GM12872 (cell line): ENCODE data around the gene CCSAP.

Experiments
- TF ChIP-seq, protein P1 (sequence below): IDR thresholded peaks from 3 replicates; pipeline ENCODE4 v1.5.1; 2011; ENCODE audit warnings: low read depth, mild to moderate bottlenecking, low read length, moderate library complexity; ENCODE audit not compliant: insufficient read depth

The CCSAP gene

DNA sequence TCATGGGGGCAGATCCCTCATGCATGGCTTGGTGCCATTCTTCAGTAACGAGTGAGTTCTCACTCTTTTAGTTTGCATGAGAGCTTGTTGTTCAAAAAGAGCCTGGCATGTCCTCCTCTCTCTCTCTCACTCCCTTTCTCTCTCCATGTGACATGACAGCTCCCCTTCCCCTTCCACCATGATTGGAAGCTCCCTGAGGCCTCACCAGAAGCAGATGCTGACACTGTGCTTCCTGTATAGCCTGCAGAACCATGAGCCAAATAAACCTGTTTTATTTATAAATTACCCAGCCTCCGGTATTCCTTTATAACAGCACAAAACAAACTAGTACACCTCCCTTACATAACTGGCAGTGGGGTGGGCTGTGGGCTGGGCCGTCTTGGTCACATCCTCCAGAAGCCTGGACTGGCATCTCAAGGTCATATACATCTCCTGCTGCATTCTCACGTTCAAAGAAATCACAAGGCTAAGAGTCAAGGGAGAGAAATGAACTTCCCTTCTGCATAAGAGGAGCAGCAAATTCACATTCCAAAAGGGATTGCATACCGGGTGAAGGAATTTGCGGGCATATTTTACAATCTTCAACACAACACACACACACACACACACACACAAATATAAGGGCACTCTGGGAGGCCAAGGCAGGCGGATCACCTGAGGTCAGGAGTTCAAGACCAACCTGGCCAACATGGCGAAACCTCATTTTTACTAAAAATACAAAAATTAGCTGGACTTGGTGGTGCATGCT, 2.3 kb upstream of the CCSAP start:
- TF ChIP-seq, protein P1, sequence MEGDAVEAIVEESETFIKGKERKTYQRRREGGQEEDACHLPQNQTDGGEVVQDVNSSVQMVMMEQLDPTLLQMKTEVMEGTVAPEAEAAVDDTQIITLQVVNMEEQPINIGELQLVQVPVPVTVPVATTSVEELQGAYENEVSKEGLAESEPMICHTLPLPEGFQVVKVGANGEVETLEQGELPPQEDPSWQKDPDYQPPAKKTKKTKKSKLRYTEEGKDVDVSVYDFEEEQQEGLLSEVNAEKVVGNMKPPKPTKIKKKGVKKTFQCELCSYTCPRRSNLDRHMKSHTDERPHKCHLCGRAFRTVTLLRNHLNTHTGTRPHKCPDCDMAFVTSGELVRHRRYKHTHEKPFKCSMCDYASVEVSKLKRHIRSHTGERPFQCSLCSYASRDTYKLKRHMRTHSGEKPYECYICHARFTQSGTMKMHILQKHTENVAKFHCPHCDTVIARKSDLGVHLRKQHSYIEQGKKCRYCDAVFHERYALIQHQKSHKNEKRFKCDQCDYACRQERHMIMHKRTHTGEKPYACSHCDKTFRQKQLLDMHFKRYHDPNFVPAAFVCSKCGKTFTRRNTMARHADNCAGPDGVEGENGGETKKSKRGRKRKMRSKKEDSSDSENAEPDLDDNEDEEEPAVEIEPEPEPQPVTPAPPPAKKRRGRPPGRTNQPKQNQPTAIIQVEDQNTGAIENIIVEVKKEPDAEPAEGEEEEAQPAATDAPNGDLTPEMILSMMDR: no peak

DNA sequence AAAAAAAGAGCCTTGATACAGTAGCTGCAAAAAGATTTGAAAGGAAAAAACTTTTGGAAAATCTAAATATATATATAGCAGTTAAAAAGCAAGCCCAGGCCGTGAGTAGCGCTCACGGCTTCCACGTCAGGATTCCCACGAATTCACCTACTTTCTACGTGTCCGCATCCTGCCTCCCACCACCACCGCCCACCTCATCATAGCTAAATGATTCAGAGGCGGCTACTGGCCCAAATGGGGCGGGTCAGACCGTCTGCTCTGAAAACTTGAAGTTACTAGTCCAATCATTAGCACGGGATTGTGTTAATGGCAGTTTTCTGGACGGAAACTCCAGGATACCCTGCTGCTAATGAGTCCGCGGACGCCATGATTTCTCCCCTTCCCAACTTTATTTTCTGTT, 1.3 kb upstream of the CCSAP start:
- TF ChIP-seq, protein P1: no peak

DNA sequence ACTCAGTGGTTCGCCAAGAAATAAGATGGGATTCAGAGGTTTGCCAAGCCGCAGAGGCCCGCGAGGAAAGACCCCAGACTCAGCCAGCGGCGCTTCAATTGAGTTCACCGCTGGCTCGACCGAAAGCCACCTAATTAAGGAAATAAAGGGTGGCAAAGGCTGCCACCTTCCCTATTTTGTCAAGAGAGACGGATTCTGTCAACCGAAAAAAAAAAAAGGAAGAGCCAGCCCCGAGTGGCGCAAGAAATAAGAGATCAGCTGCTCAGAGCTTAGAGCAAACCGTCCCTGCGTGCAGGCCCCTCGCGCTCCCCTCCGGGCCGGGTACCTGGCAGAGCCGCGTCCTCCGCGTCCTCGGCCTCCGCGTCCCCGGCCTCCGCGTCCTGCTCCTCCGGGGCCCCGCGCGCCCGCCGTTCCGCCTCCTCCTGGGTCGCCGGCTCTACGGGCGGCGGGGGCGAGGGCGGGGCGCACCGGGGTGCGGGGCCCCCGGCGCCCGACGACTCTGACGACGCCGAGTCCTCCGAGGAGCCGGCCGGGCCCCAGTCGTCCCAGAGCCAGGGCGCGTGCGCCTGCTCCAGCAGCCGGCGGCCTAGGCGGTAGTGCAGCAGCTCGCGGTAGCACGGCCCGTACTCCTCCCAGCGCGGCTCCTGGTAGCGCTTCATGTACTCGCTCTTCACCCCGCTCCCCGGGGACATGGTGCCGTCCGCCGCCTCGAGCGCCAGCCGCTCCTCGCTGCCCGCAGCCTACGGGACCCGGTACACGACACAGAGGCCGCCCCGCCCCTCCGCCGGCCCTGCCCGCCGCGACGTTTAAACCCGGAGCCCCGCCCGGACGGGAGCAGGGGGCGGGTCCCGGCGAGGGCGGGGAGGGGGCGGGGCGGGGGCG, 832 bp downstream of the CCSAP start:
- TF ChIP-seq, protein P1: no peak

- TF ChIP-seq, protein P1: no peak
These were observed 2.4 kb downstream of the CCSAP start for GRCh38 chr1:229340496-229340895.

GRCh38 chr1:229339520-229339919, 3.3 kb downstream of the CCSAP start:
- TF ChIP-seq, protein P1: no peak

GRCh38 chr1:229339086-229339485, 3.8 kb downstream of the CCSAP start:
- TF ChIP-seq, protein P1: no peak

DNA sequence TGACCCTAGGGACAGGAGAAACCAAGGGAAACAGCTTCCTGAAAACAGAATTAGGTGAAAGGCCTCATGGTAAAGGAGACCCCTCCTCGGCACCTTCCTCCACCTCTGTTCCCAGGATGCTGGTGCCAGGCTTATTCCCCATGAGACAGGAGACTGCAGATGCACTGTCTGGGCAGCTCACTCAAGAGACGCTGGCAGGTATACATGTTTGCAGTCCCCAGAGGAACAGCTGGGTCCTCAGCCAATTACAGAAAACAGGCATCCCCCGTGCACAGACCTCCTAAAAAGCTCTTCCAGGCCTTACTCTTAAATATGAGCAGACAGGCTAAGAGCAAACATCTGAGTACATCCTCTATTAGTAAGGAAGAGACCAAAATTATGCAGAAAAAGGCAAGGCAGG, 6.5 kb downstream of the CCSAP start:
- TF ChIP-seq, protein P1: no peak
